ENCODE data around the gene TOX2.

- TF ChIP-seq, protein P1, sequence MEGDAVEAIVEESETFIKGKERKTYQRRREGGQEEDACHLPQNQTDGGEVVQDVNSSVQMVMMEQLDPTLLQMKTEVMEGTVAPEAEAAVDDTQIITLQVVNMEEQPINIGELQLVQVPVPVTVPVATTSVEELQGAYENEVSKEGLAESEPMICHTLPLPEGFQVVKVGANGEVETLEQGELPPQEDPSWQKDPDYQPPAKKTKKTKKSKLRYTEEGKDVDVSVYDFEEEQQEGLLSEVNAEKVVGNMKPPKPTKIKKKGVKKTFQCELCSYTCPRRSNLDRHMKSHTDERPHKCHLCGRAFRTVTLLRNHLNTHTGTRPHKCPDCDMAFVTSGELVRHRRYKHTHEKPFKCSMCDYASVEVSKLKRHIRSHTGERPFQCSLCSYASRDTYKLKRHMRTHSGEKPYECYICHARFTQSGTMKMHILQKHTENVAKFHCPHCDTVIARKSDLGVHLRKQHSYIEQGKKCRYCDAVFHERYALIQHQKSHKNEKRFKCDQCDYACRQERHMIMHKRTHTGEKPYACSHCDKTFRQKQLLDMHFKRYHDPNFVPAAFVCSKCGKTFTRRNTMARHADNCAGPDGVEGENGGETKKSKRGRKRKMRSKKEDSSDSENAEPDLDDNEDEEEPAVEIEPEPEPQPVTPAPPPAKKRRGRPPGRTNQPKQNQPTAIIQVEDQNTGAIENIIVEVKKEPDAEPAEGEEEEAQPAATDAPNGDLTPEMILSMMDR (IDR thresholded peaks at IDR 0.05 in 8 of 11, conservative IDR thresholded peaks at IDR 0.05 in 3 of 11) = no peak
- TF ChIP-seq POLR2AphosphoS5 (IDR thresholded peaks at IDR 0.05) = no peak
- no peak for TF ChIP-seq POLR2A (IDR thresholded peaks at IDR 0.05)
These were observed 184.0 kb downstream of the TOX2 start for GRCh38 chr20:44098657-44099056.
